B cell (primary cell): ENCODE results near the gene SMC6. TPM values are rescaled to one million over a fixed set of nuclear protein-coding genes. Genes with fewer than 3 reads are reported as not detected.

Source experiments
- ATAC-seq: fragments of 200-7000 bp; cut with Tn5 transposase; one replicate; pipeline ENCODE4 v1.10.0; 2021; ENCODE audit warnings: low read depth, mild to moderate bottlenecking, moderate number of reproducible peaks, moderate library complexity
- CTCF ChIA-PET: fragments of 350-600 bp; sonication (Branson Sonifier 250); formaldehyde crosslinking; loops from one replicate; lab custom pipeline; 2021; ENCODE audit warnings: antibody characterized with exemption, inconsistent platforms; lab: Charles Lee
- POLR2A ChIA-PET: fragments of 350-600 bp; sonication (Branson Sonifier 250); formaldehyde crosslinking; loops from one replicate; lab custom pipeline; 2021; ENCODE audit warnings: antibody characterized with exemption; lab: Charles Lee
- DNase-seq: peaks from one replicate; pipeline ENCODE4 v3.0.0; 2013
- H2AFZ ChIP-seq: 2 replicates; pipeline ENCODE4 v1.6.1; 2012; ENCODE audit warnings: mild to moderate bottlenecking, low read depth, low read length; ENCODE audit not compliant: insufficient read depth, poor library complexity, severe bottlenecking
- H3K27ac ChIP-seq, 2 donors: 1 replicate in 1 of 2; 2 replicates in 1 of 2; pipeline ENCODE4 v1.5.1; 2012 to 2013; ENCODE audit warnings: low read length in 2 of 2, mild to moderate bottlenecking in 2 of 2, moderate library complexity in 1 of 2
- H3K27me3 ChIP-seq, 4 experiments: fragments of 200-600 bp in 1 of 4; sonication (generic) in 1 of 4; replicated peaks in 1 of 4; 1 replicate in 2 of 4; 2 replicates in 2 of 4; pipeline versions ENCODE4 v1.6.1 to v1.7.0; 2013 to 2016; ENCODE audit warnings: low read length in 3 of 4, mild to moderate bottlenecking in 2 of 4, mixed read lengths in 1 of 4, moderate library complexity in 1 of 4; ENCODE audit not compliant: insufficient read depth in 4 of 4, control insufficient read depth in 3 of 4; ENCODE audit errors: control extremely low read depth in 1 of 4
- H3K36me3 ChIP-seq, 2 experiments: replicated peaks in 1 of 2; 1 replicate in 1 of 2; 2 replicates in 1 of 2; pipeline versions ENCODE4 v1.6.1 to v1.7.1; 2013; ENCODE audit warnings: low read length in 1 of 2; ENCODE audit not compliant: insufficient read depth in 2 of 2, control insufficient read depth in 1 of 2; ENCODE audit errors: control extremely low read depth in 1 of 2, extremely low read depth in 1 of 2
- H3K4me1 ChIP-seq, 2 donors: fragments of 200-600 bp in 1 of 2; sonication (generic) in 1 of 2; 1 replicate in 1 of 2; 2 replicates in 1 of 2; pipeline versions ENCODE4 v1.5.1 to v1.6.1; 2013 to 2017; ENCODE audit warnings: low read length in 2 of 2; ENCODE audit not compliant: control insufficient read depth in 2 of 2, insufficient read depth in 2 of 2
- H3K4me2 ChIP-seq: replicated peaks from 2 replicates; pipeline ENCODE3; 2012; ENCODE audit warnings: mild to moderate bottlenecking, low read depth, low read length; ENCODE audit not compliant: poor library complexity, severe bottlenecking
- H3K4me3 ChIP-seq, 5 experiments: fragments of 200-600 bp in 1 of 5; sonication (generic) in 1 of 5; 1 replicate in 3 of 5; 2 replicates in 2 of 5; pipeline versions ENCODE4 v1.5.1 to v1.7.0; 2011 to 2016; ENCODE audit warnings: low read length in 4 of 5, mild to moderate bottlenecking in 4 of 5, low read depth in 2 of 5, control low read depth in 1 of 5, moderate library complexity in 1 of 5; ENCODE audit not compliant: insufficient read depth in 1 of 5; ENCODE audit errors: control extremely low read depth in 1 of 5, extremely low read depth in 1 of 5
- H3K79me2 ChIP-seq: fragments of 200-600 bp; sonication (generic); one replicate; pipeline ENCODE4 v1.6.0; 2016; ENCODE audit warnings: low read length; ENCODE audit not compliant: control insufficient read depth, insufficient read depth
- H3K9ac ChIP-seq: fragments of 200-600 bp; sonication (generic); 2 replicates; pipeline ENCODE4 v1.6.1; 2017; ENCODE audit warnings: mild to moderate bottlenecking, low read length, moderate library complexity
- H3K9me3 ChIP-seq, 3 donors: one replicate each; pipeline versions ENCODE4 v1.6.1 to v1.7.1; 2013; ENCODE audit warnings: low read length in 2 of 3; ENCODE audit not compliant: control insufficient read depth in 2 of 3, insufficient read depth in 1 of 3; ENCODE audit errors: control extremely low read depth in 1 of 3
- H4K20me1 ChIP-seq: 2 replicates; pipeline ENCODE4 v1.6.0; 2012; ENCODE audit warnings: mild to moderate bottlenecking, low read length; ENCODE audit not compliant: insufficient read depth, control insufficient read depth, poor library complexity, severe bottlenecking
- H3K27ac Mint-ChIP-seq: one replicate; pipeline ENCODE4 v1.8.0; 2021; ENCODE audit warnings: mixed read lengths
- H3K27me3 Mint-ChIP-seq: one replicate; pipeline ENCODE4 v1.8.0; 2021; ENCODE audit warnings: mixed read lengths
- H3K4me1 Mint-ChIP-seq: one replicate; pipeline ENCODE4 v1.8.0; 2021; ENCODE audit warnings: mixed read lengths
- H3K4me3 Mint-ChIP-seq: one replicate; pipeline ENCODE4 v1.8.0; 2021; ENCODE audit warnings: mixed read lengths
- H3K9me3 Mint-ChIP-seq: one replicate; pipeline ENCODE4 v1.8.0; 2022; ENCODE audit warnings: mixed read lengths; ENCODE audit not compliant: insufficient read depth
- CTCF ChIP-seq: fragments of 200-600 bp; IDR thresholded peaks from one replicate; pipeline ENCODE4 v1.8.0; 2022; ENCODE audit warnings: antibody characterized with exemption, mild to moderate bottlenecking
- EZH2 ChIP-seq: IDR thresholded peaks from 2 replicates; pipeline ENCODE4 v1.6.1; 2012; ENCODE audit warnings: borderline replicate concordance, low read depth, mild to moderate bottlenecking, moderate library complexity, low read length; ENCODE audit not compliant: insufficient read depth, poor library complexity, severe bottlenecking
- WGBS: methylation state at CpG from one replicate; pipeline ENCODE4 v1.1.5; 2013; ENCODE audit warnings: missing lambda C conversion rate; ENCODE audit not compliant: insufficient coverage; 5-methylcytosine and 5-hydroxymethylcytosine counted together
- intact Hi-C: fragments of 100-400 bp; cut with micrococcal nuclease; formaldehyde crosslinking; loops from one replicate; pipeline ENCODE4 v1.10.0; 2022
- polyA plus RNA-seq: library from polyadenylated mRNA; depleted of rRNA; stranded (reverse); fragments of >200 nt; gene quantifications from 2 replicates; pipeline ENCODE4 v1.2.3, GENCODE V29; 2012
- total RNA-seq, 2 donors: library from RNA; stranded (reverse); fragments of 120-200 nt in 1 of 2; gene quantifications; 1 replicate in 1 of 2; 2 replicates in 1 of 2; pipeline versions ENCODE4 v1.2.3 to v1.2.4, GENCODE V29; 2013 to 2022

The SMC6 gene
- total and polyA plus RNA-seq, 2 donors (not counting 1 experiment from before 2014, with no cell fraction given), result 27.2 to 111 TPM

- Histone ChIP-seq H3K27ac (no peak overlapping the region), H3K9ac (no peak overlapping the region), H3K4me1 (no peaks in the 10 kb centered on the region), H3K79me2 (peaks cover 80% of the 10 kb centered on the region), H3K27me3 (no peaks in the 10 kb centered on the region), H4K20me1 (peaks cover 17% of the 10 kb centered on the region), H3K9me3 (no peaks in the 10 kb centered on the region), H3K4me2 (no peak overlapping the region), H3K36me3 (peaks cover 15 to 84% of the 10 kb centered on the region in 2 experiments), H3K4me3 (no peak overlapping the region), H2AFZ (no peak overlapping the region)
- Mint-ChIP-seq H3K27me3 (no peaks in the 10 kb centered on the region), H3K4me1 (peaks cover 8% of the 10 kb centered on the region), H3K4me3 (no peak overlapping the region), H3K27ac (no peak overlapping the region), H3K9me3 (no peaks in the 10 kb centered on the region)
- no peak for TF ChIP-seq CTCF
- no peak for TF ChIP-seq EZH2
- 96% methylated on average over 2 of the region's 2 CpGs for WGBS
- POLR2A ChIA-PET, result no interaction called here
- CTCF ChIA-PET, result interaction anchor here (1.2 to 1.8 kb wide), 4 partner anchors 9 to 91 kb away, joined by 3 to 8 read pairs (median 3); no protein-coding TSS in a partner anchor
- DNase-seq (no peak), ATAC-seq (no peak)
- intact Hi-C loops, result no loop called here
Observed at GRCh38 chr2:17740203-17740602, 13.4 kb downstream of the SMC6 start.

GRCh38 chr2:17736989-17737388 lies 16.6 kb downstream of the SMC6 start:
- H3K27ac Mint-ChIP-seq, result no peak overlapping the region
- H3K9me3 Mint-ChIP-seq, result no peaks in the 10 kb centered on the region
- Histone ChIP-seq H2AFZ (no peak overlapping the region), H4K20me1 (peaks cover 12% of the 10 kb centered on the region), H3K79me2 (peaks cover 54% of the 10 kb centered on the region), H3K27me3 (no peaks in the 10 kb centered on the region), H3K4me2 (no peak overlapping the region), H3K9ac (no peak overlapping the region), H3K36me3 (peaks cover 10 to 86% of the 10 kb centered on the region in 2 experiments), H3K27ac (no peak overlapping the region), H3K4me1 (no peaks in the 10 kb centered on the region), H3K4me3 (no peak overlapping the region), H3K9me3 (no peaks in the 10 kb centered on the region)
- DNase-seq (no peak), ATAC-seq (no peak)
- WGBS, result 90% methylated on average over 1 of the region's 1 CpG
- H3K27me3 Mint-ChIP-seq, result no peaks in the 10 kb centered on the region
- H3K4me3 Mint-ChIP-seq, result no peak overlapping the region
- CTCF ChIA-PET, result no interaction called here
- POLR2A ChIA-PET, result no interaction called here
- no peak for TF ChIP-seq CTCF
- no peak for TF ChIP-seq EZH2
- peaks cover 11% of the 10 kb centered on the region for H3K4me1 Mint-ChIP-seq
- intact Hi-C loops, result no loop called here
